ENCODE measurements around the gene WDTC1. TPM values are rescaled to one million over a fixed set of nuclear protein-coding genes. Genes with fewer than 3 reads are reported as not detected.

WDTC1 gene
- total RNA-seq, 1 experiment from 2014 or later = 26.6 TPM

GRCh38 chr1:27257155-27257554 lies 22.7 kb downstream of the WDTC1 start:
- Histone ChIP-seq H4K20me1 (ENCODE audit: insufficient read depth) (no peaks in the 10 kb centered on the region), H3K27me3 (ENCODE audit: insufficient read depth, low read length) (no peaks in the 10 kb centered on the region), H3K9me2 (ENCODE audit: insufficient read depth) (no peaks in the 10 kb centered on the region), H3K79me2 (ENCODE audit: insufficient read depth, low read length) (no peaks in the 10 kb centered on the region), H3K4me3 (replicated peaks in 1 of 2; ENCODE audit: low read depth in 1 of 2, low read length in 2 of 2) (no peak overlapping the region), H3K9ac (ENCODE audit: low read length) (no peak overlapping the region), H2AFZ (ENCODE audit: low read depth, low read length, poor library complexity, severe bottlenecking) (no peak overlapping the region), H3K27ac (ENCODE audit: low read depth, low read length) (no peak overlapping the region), H3K4me2 (ENCODE audit: low read length) (no peak overlapping the region), H3K36me3 (ENCODE audit: control insufficient read depth in 1 of 2, insufficient read depth in 2 of 2, low read length in 2 of 2) (no peaks in the 10 kb centered on the region), H3K9me3 (ENCODE audit: control insufficient read depth in 1 of 2, insufficient read depth in 1 of 2, low read depth in 1 of 2, low read length in 2 of 2) (no peaks in the 10 kb centered on the region), H3K4me1 (ENCODE audit: control insufficient read depth in 1 of 2, insufficient read depth in 2 of 2, low read length in 2 of 2) (peaks cover 0 to 7% of the 10 kb centered on the region in 2 experiments; a peak in 1 of 4 replicates)
- BruUV-seq (replicated peaks) = no TSS peak
- no peak for ATAC-seq
- no peak for TF ChIP-seq POLR2AphosphoS5 (IDR thresholded peaks at IDR 0.05; ENCODE audit: low read depth, low read length)
- TF ChIP-seq CTCF (IDR thresholded peaks at IDR 0.05 in 2 of 3, conservative IDR thresholded peaks at IDR 0.05 in 1 of 3; ENCODE audit: borderline replicate concordance in 1 of 3, insufficient read depth in 1 of 3, low read depth in 2 of 3, low read length in 2 of 3) = no peak
- no peak for TF ChIP-seq SIN3A (IDR thresholded peaks at IDR 0.05; ENCODE audit: low read depth)
- TF ChIP-seq JUND (IDR thresholded peaks at IDR 0.05) = no peak
- TF ChIP-seq EZH2 (IDR thresholded peaks at IDR 0.05) = no peak
- TF ChIP-seq MAX (IDR thresholded peaks at IDR 0.05) = no peak
- no peak for TF ChIP-seq YY1 (IDR thresholded peaks at IDR 0.05; ENCODE audit: extremely low read depth, insufficient replicate concordance, low read depth, low read length)
- TF ChIP-seq ELF1 (IDR thresholded peaks at IDR 0.05; ENCODE audit: borderline replicate concordance, low read depth) = no peak
- TF ChIP-seq SP1 (IDR thresholded peaks at IDR 0.05; ENCODE audit: low read depth) = no peak
- TF ChIP-seq ZFX (IDR thresholded peaks at IDR 0.05) = no peak
- no peak for TF ChIP-seq CEBPB (IDR thresholded peaks at IDR 0.05; ENCODE audit: low read depth)
- CTCF ChIA-PET = no interaction called here
- no peak for DNase-seq (ENCODE audit: low read depth, low spot score)
- RAD21 ChIA-PET (ENCODE audit: low non-redundant PET in 1 of 2, low total read pairs in 2 of 2, uncharacterized antibody in 2 of 2, unreplicated experiment in 2 of 2) = interaction anchor here in 1 of 2 experiments (0.6 kb wide), 1 partner anchor 12 kb away, joined by 3 read pairs; no protein-coding TSS in a partner anchor
- POLR2A ChIA-PET = no interaction called here
- intact Hi-C loops (cut with micrococcal nuclease) = no loop called here

Measured in HCT116 (cell line).